ENCODE data around the gene YARS2. TPM values are rescaled to one million over a fixed set of nuclear protein-coding genes. Genes with fewer than 3 reads are reported as not detected.

Gene YARS2
- total and polyA plus RNA-seq, 2 experiments from 2014 or later = 73.0 to 76.7 TPM

DNA sequence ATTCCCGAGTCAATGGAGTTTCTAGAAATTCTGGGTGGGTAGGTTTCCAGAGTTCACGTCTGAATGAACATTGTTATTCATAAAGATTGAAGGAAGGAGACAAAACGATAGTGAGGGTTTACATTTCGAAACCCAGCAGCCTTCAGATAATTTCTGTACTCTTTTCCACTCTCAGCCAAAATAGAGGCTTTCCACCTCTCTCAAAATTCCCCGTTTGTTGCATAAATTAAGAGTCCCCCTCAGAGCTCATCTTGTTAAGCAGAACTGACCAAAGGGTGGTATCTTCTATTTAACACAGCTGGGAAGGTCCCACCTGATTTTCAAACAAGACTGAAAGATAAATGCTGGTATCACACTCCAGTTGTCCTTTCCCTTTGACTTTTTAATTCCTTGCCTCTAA lies 21.5 kb upstream of the YARS2 start:
- no peak overlapping the region for H2AFZ ChIP-seq
- Mint-ChIP-seq H3K27me3 (ENCODE audit: insufficient read depth, low read depth, poor library complexity) (peaks cover 2% of the 10 kb centered on the region), H3K27ac (no peak overlapping the region), H3K36me3 (ENCODE audit: low read depth) (no peaks in the 10 kb centered on the region), H3K4me1 (no peaks in the 10 kb centered on the region), H3K4me3 (no peak overlapping the region), H3K9me3 (no peaks in the 10 kb centered on the region)
- H4K20me1 ChIP-seq (replicated peaks; ENCODE audit: insufficient read depth) = no peaks in the 10 kb centered on the region
- no peaks in the 10 kb centered on the region for H3K4me1 ChIP-seq (ENCODE audit: insufficient read depth)
- no peaks in the 10 kb centered on the region for H3K9me2 ChIP-seq (ENCODE audit: insufficient read depth)
- no peaks in the 10 kb centered on the region for H3K36me3 ChIP-seq (ENCODE audit: insufficient read depth)
- no peak for ATAC-seq
- H3K27me3 ChIP-seq (ENCODE audit: insufficient read depth) = no peaks in the 10 kb centered on the region
- H3K79me2 ChIP-seq (replicated peaks; ENCODE audit: insufficient read depth) = no peaks in the 10 kb centered on the region
- H3K4me3 ChIP-seq = no peak overlapping the region
- no peak for DNase-seq (ENCODE audit: low spot score)
- H3F3A ChIP-seq (replicated peaks; ENCODE audit: low read depth) = no peaks in the 10 kb centered on the region
- no peak for TF ChIP-seq ZNF331 (CRISPR knock-in tag; IDR thresholded peaks at IDR 0.05; ENCODE audit: low read depth)
- TF ChIP-seq, protein P1, sequence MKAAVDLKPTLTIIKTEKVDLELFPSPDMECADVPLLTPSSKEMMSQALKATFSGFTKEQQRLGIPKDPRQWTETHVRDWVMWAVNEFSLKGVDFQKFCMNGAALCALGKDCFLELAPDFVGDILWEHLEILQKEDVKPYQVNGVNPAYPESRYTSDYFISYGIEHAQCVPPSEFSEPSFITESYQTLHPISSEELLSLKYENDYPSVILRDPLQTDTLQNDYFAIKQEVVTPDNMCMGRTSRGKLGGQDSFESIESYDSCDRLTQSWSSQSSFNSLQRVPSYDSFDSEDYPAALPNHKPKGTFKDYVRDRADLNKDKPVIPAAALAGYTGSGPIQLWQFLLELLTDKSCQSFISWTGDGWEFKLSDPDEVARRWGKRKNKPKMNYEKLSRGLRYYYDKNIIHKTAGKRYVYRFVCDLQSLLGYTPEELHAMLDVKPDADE (IDR thresholded peaks at IDR 0.05) = no peak
- TF ChIP-seq, protein P2, sequence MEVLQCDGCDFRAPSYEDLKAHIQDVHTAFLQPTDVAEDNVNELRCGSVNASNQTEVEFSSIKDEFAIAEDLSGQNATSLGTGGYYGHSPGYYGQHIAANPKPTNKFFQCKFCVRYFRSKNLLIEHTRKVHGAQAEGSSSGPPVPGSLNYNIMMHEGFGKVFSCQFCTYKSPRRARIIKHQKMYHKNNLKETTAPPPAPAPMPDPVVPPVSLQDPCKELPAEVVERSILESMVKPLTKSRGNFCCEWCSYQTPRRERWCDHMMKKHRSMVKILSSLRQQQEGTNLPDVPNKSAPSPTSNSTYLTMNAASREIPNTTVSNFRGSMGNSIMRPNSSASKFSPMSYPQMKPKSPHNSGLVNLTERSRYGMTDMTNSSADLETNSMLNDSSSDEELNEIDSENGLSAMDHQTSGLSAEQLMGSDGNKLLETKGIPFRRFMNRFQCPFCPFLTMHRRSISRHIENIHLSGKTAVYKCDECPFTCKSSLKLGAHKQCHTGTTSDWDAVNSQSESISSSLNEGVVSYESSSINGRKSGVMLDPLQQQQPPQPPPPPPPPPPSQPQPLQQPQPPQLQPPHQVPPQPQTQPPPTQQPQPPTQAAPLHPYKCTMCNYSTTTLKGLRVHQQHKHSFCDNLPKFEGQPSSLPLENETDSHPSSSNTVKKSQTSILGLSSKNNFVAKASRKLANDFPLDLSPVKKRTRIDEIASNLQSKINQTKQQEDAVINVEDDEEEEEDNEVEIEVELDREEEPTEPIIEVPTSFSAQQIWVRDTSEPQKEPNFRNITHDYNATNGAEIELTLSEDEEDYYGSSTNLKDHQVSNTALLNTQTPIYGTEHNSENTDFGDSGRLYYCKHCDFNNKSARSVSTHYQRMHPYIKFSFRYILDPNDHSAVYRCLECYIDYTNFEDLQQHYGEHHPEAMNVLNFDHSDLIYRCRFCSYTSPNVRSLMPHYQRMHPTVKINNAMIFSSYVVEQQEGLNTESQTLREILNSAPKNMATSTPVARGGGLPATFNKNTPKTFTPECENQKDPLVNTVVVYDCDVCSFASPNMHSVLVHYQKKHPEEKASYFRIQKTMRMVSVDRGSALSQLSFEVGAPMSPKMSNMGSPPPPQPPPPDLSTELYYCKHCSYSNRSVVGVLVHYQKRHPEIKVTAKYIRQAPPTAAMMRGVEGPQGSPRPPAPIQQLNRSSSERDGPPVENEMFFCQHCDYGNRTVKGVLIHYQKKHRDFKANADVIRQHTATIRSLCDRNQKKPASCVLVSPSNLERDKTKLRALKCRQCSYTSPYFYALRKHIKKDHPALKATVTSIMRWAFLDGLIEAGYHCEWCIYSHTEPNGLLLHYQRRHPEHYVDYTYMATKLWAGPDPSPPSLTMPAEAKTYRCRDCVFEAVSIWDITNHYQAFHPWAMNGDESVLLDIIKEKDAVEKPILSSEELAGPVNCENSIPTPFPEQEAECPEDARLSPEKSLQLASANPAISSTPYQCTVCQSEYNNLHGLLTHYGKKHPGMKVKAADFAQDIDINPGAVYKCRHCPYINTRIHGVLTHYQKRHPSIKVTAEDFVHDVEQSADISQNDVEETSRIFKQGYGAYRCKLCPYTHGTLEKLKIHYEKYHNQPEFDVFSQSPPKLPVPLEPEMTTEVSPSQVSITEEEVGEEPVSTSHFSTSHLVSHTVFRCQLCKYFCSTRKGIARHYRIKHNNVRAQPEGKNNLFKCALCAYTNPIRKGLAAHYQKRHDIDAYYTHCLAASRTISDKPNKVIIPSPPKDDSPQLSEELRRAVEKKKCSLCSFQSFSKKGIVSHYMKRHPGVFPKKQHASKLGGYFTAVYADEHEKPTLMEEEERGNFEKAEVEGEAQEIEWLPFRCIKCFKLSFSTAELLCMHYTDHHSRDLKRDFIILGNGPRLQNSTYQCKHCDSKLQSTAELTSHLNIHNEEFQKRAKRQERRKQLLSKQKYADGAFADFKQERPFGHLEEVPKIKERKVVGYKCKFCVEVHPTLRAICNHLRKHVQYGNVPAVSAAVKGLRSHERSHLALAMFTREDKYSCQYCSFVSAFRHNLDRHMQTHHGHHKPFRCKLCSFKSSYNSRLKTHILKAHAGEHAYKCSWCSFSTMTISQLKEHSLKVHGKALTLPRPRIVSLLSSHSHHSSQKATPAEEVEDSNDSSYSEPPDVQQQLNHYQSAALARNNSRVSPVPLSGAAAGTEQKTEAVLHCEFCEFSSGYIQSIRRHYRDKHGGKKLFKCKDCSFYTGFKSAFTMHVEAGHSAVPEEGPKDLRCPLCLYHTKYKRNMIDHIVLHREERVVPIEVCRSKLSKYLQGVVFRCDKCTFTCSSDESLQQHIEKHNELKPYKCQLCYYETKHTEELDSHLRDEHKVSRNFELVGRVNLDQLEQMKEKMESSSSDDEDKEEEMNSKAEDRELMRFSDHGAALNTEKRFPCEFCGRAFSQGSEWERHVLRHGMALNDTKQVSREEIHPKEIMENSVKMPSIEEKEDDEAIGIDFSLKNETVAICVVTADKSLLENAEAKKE (CRISPR knock-in tag; IDR thresholded peaks at IDR 0.05) = no peak
- no peak for TF ChIP-seq ZNF114 (CRISPR knock-in tag; IDR thresholded peaks at IDR 0.05)
- no peak for TF ChIP-seq NANOG (IDR thresholded peaks at IDR 0.05; ENCODE audit: borderline replicate concordance)
- no peak for TF ChIP-seq POLR2AphosphoS5 (IDR thresholded peaks at IDR 0.05; ENCODE audit: low read depth)
- TF ChIP-seq, protein P3, sequence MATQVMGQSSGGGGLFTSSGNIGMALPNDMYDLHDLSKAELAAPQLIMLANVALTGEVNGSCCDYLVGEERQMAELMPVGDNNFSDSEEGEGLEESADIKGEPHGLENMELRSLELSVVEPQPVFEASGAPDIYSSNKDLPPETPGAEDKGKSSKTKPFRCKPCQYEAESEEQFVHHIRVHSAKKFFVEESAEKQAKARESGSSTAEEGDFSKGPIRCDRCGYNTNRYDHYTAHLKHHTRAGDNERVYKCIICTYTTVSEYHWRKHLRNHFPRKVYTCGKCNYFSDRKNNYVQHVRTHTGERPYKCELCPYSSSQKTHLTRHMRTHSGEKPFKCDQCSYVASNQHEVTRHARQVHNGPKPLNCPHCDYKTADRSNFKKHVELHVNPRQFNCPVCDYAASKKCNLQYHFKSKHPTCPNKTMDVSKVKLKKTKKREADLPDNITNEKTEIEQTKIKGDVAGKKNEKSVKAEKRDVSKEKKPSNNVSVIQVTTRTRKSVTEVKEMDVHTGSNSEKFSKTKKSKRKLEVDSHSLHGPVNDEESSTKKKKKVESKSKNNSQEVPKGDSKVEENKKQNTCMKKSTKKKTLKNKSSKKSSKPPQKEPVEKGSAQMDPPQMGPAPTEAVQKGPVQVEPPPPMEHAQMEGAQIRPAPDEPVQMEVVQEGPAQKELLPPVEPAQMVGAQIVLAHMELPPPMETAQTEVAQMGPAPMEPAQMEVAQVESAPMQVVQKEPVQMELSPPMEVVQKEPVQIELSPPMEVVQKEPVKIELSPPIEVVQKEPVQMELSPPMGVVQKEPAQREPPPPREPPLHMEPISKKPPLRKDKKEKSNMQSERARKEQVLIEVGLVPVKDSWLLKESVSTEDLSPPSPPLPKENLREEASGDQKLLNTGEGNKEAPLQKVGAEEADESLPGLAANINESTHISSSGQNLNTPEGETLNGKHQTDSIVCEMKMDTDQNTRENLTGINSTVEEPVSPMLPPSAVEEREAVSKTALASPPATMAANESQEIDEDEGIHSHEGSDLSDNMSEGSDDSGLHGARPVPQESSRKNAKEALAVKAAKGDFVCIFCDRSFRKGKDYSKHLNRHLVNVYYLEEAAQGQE (IDR thresholded peaks at IDR 0.05; ENCODE audit: unreplicated experiment) = no peak
- TF ChIP-seq, protein P4, sequence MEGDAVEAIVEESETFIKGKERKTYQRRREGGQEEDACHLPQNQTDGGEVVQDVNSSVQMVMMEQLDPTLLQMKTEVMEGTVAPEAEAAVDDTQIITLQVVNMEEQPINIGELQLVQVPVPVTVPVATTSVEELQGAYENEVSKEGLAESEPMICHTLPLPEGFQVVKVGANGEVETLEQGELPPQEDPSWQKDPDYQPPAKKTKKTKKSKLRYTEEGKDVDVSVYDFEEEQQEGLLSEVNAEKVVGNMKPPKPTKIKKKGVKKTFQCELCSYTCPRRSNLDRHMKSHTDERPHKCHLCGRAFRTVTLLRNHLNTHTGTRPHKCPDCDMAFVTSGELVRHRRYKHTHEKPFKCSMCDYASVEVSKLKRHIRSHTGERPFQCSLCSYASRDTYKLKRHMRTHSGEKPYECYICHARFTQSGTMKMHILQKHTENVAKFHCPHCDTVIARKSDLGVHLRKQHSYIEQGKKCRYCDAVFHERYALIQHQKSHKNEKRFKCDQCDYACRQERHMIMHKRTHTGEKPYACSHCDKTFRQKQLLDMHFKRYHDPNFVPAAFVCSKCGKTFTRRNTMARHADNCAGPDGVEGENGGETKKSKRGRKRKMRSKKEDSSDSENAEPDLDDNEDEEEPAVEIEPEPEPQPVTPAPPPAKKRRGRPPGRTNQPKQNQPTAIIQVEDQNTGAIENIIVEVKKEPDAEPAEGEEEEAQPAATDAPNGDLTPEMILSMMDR (conservative IDR thresholded peaks at IDR 0.05; ENCODE audit: low read depth in 2 of 2) = no peak
- TF ChIP-seq STAT1 (IDR thresholded peaks at IDR 0.05; ENCODE audit: unreplicated experiment) = no peak
- no peak for TF ChIP-seq EZH2 (IDR thresholded peaks at IDR 0.05; ENCODE audit: low read depth, unreplicated experiment)
- no peak for TF ChIP-seq JUNB (IDR thresholded peaks at IDR 0.05; ENCODE audit: unreplicated experiment)
- TF ChIP-seq CREB1 (CRISPR knock-in tag; IDR thresholded peaks at IDR 0.05; ENCODE audit: low read depth) = no peak
- TF ChIP-seq EZH2phosphoT487 (IDR thresholded peaks at IDR 0.05; ENCODE audit: unreplicated experiment) = no peak
- H3K4me2 ChIP-seq = no peak overlapping the region
- no peak overlapping the region for H3K27ac ChIP-seq (ENCODE audit: low read depth)
